ENCODE measurements around the gene RAPGEF4.

- TF ChIP-seq, protein P1, sequence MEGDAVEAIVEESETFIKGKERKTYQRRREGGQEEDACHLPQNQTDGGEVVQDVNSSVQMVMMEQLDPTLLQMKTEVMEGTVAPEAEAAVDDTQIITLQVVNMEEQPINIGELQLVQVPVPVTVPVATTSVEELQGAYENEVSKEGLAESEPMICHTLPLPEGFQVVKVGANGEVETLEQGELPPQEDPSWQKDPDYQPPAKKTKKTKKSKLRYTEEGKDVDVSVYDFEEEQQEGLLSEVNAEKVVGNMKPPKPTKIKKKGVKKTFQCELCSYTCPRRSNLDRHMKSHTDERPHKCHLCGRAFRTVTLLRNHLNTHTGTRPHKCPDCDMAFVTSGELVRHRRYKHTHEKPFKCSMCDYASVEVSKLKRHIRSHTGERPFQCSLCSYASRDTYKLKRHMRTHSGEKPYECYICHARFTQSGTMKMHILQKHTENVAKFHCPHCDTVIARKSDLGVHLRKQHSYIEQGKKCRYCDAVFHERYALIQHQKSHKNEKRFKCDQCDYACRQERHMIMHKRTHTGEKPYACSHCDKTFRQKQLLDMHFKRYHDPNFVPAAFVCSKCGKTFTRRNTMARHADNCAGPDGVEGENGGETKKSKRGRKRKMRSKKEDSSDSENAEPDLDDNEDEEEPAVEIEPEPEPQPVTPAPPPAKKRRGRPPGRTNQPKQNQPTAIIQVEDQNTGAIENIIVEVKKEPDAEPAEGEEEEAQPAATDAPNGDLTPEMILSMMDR (IDR thresholded peaks at IDR 0.05): no peak
- TF ChIP-seq EP300 (IDR thresholded peaks at IDR 0.05) (no peak), POLR2AphosphoS5 (IDR thresholded peaks at IDR 0.05) (no peak), POLR2A (IDR thresholded peaks at IDR 0.05) (no peak)
Measured at GRCh38 chr2:173043476-173043875, 307.8 kb downstream of the RAPGEF4 start.
